Stomach (tissue), 4 donors: ENCODE data around the gene WDR17.

ENCODE experiments used
- CTCF ChIP-seq, 7 experiments: fragments of 450-650 bp in 4 of 7; fragments of 200-600 bp in 3 of 7; sonication (generic) in 3 of 7; IDR thresholded peaks; one replicate each; pipeline ENCODE4 v1.5.1; 2016 to 2019; ENCODE audit warnings: antibody characterized with exemption in 7 of 7, control low read depth in 2 of 7, mild to moderate bottlenecking in 1 of 7
- EP300 ChIP-seq: sonication (generic); formaldehyde crosslinking; IDR thresholded peaks from one replicate; pipeline ENCODE4 v1.6.1; 2017; ENCODE audit warnings: antibody characterized with exemption
- POLR2A ChIP-seq, 4 donors: fragments of 450-650 bp; IDR thresholded peaks; one replicate each; pipeline ENCODE4 v1.6.1; 2016; ENCODE audit warnings: antibody characterized with exemption in 4 of 4, control low read depth in 2 of 4, mild to moderate bottlenecking in 1 of 4, moderate library complexity in 1 of 4
- POLR2AphosphoS5 ChIP-seq, 3 donors: sonication (generic); formaldehyde crosslinking; IDR thresholded peaks; one replicate each; pipeline ENCODE4 v1.6.1; 2016; ENCODE audit warnings: antibody characterized with exemption in 3 of 3

GRCh38 chr4:176123710-176124407, 58.2 kb downstream of the WDR17 start:
- TF ChIP-seq CTCF (IDR thresholded peaks at IDR 0.05) (peak in 3 of 7 experiments; percentile 16 to 41 (median 41)), EP300 (no peak), POLR2A (IDR thresholded peaks at IDR 0.05) (no peak), POLR2AphosphoS5 (IDR thresholded peaks at IDR 0.05) (no peak)
